Ishikawa (cell line): ENCODE measurements around the gene ASB2.

Experiments used
- CEBPB ChIP-seq: IDR thresholded peaks from 2 replicates; pipeline ENCODE4 v1.6.1; 2012
- CREB1 ChIP-seq: IDR thresholded peaks from 2 replicates; pipeline ENCODE4 v1.6.1; 2012; ENCODE audit warnings: low read depth
- NFIC ChIP-seq: IDR thresholded peaks from 2 replicates; pipeline ENCODE4 v1.6.1; 2012
- RAD21 ChIP-seq: IDR thresholded peaks from 2 replicates; pipeline ENCODE4 v1.6.1; 2012; ENCODE audit warnings: low read depth
- ZBTB7A ChIP-seq: IDR thresholded peaks from 2 replicates; pipeline ENCODE4 v1.6.1; 2012; ENCODE audit warnings: low read depth
- TF ChIP-seq, protein P1 (sequence below): IDR thresholded peaks from 2 replicates; pipeline ENCODE4 v1.6.1; 2012; ENCODE audit warnings: low read depth, mild to moderate bottlenecking
- TF ChIP-seq, protein P2 (sequence below): IDR thresholded peaks from 2 replicates; pipeline ENCODE4 v1.6.1; 2012

DNA sequence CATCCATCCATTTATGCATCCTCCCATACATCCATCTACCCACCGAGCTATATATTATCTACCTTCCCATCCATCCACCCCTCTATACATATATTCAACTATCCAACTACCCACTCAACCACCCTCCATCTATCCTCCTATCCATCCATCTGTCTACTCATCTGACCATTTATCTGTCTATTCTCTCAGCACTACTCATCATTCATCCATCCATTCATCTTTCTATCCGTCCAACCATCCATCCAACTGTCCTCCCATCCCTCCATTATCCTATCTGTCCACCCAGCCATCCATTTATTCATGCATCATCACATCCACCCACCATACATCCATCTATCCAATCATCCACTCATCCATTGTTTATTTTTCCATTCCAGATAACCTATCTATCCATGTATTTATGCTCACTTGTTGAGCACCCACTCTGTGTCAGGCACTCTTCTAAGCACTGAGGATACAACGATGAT is 11.5 kb downstream of the ASB2 start:
- TF ChIP-seq CREB1: no peak
- TF ChIP-seq NFIC: no peak
- TF ChIP-seq CEBPB: no peak
- TF ChIP-seq, protein P1, sequence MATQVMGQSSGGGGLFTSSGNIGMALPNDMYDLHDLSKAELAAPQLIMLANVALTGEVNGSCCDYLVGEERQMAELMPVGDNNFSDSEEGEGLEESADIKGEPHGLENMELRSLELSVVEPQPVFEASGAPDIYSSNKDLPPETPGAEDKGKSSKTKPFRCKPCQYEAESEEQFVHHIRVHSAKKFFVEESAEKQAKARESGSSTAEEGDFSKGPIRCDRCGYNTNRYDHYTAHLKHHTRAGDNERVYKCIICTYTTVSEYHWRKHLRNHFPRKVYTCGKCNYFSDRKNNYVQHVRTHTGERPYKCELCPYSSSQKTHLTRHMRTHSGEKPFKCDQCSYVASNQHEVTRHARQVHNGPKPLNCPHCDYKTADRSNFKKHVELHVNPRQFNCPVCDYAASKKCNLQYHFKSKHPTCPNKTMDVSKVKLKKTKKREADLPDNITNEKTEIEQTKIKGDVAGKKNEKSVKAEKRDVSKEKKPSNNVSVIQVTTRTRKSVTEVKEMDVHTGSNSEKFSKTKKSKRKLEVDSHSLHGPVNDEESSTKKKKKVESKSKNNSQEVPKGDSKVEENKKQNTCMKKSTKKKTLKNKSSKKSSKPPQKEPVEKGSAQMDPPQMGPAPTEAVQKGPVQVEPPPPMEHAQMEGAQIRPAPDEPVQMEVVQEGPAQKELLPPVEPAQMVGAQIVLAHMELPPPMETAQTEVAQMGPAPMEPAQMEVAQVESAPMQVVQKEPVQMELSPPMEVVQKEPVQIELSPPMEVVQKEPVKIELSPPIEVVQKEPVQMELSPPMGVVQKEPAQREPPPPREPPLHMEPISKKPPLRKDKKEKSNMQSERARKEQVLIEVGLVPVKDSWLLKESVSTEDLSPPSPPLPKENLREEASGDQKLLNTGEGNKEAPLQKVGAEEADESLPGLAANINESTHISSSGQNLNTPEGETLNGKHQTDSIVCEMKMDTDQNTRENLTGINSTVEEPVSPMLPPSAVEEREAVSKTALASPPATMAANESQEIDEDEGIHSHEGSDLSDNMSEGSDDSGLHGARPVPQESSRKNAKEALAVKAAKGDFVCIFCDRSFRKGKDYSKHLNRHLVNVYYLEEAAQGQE: no peak
- TF ChIP-seq RAD21: no peak
- TF ChIP-seq, protein P2, sequence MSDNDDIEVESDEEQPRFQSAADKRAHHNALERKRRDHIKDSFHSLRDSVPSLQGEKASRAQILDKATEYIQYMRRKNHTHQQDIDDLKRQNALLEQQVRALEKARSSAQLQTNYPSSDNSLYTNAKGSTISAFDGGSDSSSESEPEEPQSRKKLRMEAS: no peak
- no peak for TF ChIP-seq ZBTB7A
